PC-3 (cell line): ENCODE data around the gene DOCK8. TPM values are rescaled to one million over a fixed set of nuclear protein-coding genes. Genes with fewer than 3 reads are reported as not detected.
A peak's percentile ranks its signal among the peaks of the same experiment; 100 is the strongest.

ENCODE experiments used
- ATAC-seq: fragments of 200-7000 bp; cut with Tn5 transposase; 2 replicates; pipeline ENCODE4 v1.9.1; 2020; ENCODE audit warnings: mild to moderate bottlenecking, moderate library complexity
- BruUV-seq: library from RNA; stranded (reverse); fragments of 400-500 nt; replicated peaks from 2 replicates; lab custom pipeline; 2021; lab: Mats Ljungman, UMichigan
- CTCF ChIA-PET: fragments of 300-600 bp; sonication (Branson Sonifier 250); formaldehyde crosslinking; loops from one replicate; lab custom pipeline; 2022; ENCODE audit warnings: antibody characterized with exemption; lab: Charles Lee
- POLR2A ChIA-PET: fragments of 300-600 bp; sonication (Branson Sonifier 250); formaldehyde crosslinking; loops from one replicate; lab custom pipeline; 2022; ENCODE audit warnings: antibody characterized with exemption; ENCODE audit not compliant: unreplicated experiment; lab: Charles Lee
- DNase-seq: peaks from one replicate; pipeline ENCODE4 v3.0.0-alpha.2; 2015
- H2AFZ ChIP-seq: fragments of 300-600 bp; sonication (generic); 2 replicates; pipeline ENCODE4 v1.6.0; 2016; ENCODE audit warnings: antibody characterized with exemption, low read length
- H3F3A ChIP-seq: fragments of 300-600 bp; sonication (generic); one replicate; pipeline ENCODE4 v1.6.0; 2017; ENCODE audit warnings: antibody characterized with exemption, low read length, control low read depth, mild to moderate bottlenecking; ENCODE audit not compliant: unreplicated experiment
- H3K27ac ChIP-seq: fragments of 300-600 bp; sonication (generic); 2 replicates; pipeline ENCODE4 v1.5.1; 2016; ENCODE audit warnings: mild to moderate bottlenecking, low read length
- H3K27me3 ChIP-seq: fragments of 300-600 bp; sonication (generic); 2 replicates; pipeline ENCODE4 v1.6.1; 2016; ENCODE audit warnings: low read length, mixed read lengths
- H3K36me3 ChIP-seq: fragments of 300-600 bp; sonication (generic); 2 replicates; pipeline ENCODE4 v1.6.1; 2016; ENCODE audit warnings: low read depth, mixed run types, low read length, mixed read lengths
- H3K4me1 ChIP-seq: fragments of 300-600 bp; sonication (generic); 2 replicates; pipeline ENCODE4 v1.5.1; 2016; ENCODE audit warnings: low read length; ENCODE audit not compliant: insufficient read depth
- H3K4me2 ChIP-seq: fragments of 300-600 bp; sonication (generic); 2 replicates; pipeline ENCODE4 v1.6.0; 2016; ENCODE audit warnings: low read length
- H3K4me3 ChIP-seq: fragments of 300-600 bp; sonication (generic); 2 replicates; pipeline ENCODE4 v1.5.1; 2016; ENCODE audit warnings: mild to moderate bottlenecking, low read length, mixed read lengths
- H3K79me2 ChIP-seq: fragments of 300-600 bp; sonication (generic); 2 replicates; pipeline ENCODE4 v1.6.1; 2017; ENCODE audit warnings: low read length, mixed read lengths
- H3K9ac ChIP-seq: fragments of 300-600 bp; sonication (generic); 2 replicates; pipeline ENCODE4 v1.6.0; 2016; ENCODE audit warnings: mild to moderate bottlenecking, low read length
- H3K9me2 ChIP-seq: fragments of 300-600 bp; sonication (generic); replicated peaks from 2 replicates; pipeline ENCODE4 v1.6.1; 2016; ENCODE audit warnings: mixed run types, low read length, mixed read lengths
- H3K9me3 ChIP-seq: fragments of 300-600 bp; sonication (generic); 2 replicates; pipeline ENCODE4 v1.6.1; 2016; ENCODE audit warnings: low read length, mixed read lengths
- H4K20me1 ChIP-seq: fragments of 300-600 bp; sonication (generic); 2 replicates; pipeline ENCODE4 v1.6.1; 2016; ENCODE audit warnings: low read length, mixed read lengths
- EZH2 ChIP-seq: fragments of 300-600 bp; sonication (generic); IDR thresholded peaks from one replicate; pipeline ENCODE4 v1.6.1; 2017; ENCODE audit warnings: antibody characterized with exemption, mild to moderate bottlenecking, low read length; ENCODE audit not compliant: unreplicated experiment
- EZH2phosphoT487 ChIP-seq: fragments of 300-600 bp; sonication (generic); IDR thresholded peaks from 2 replicates; pipeline ENCODE4 v1.6.1; 2018; ENCODE audit warnings: mild to moderate bottlenecking, antibody characterized with exemption, low read length, borderline replicate concordance
- intact Hi-C: fragments of 100-400 bp; cut with micrococcal nuclease; formaldehyde crosslinking; loops from 2 replicates; pipeline ENCODE4 v1.9.0; 2023
- total RNA-seq: library from RNA; depleted of rRNA; stranded (reverse); fragments of >200 nt; gene quantifications from 2 replicates; pipeline ENCODE4 v1.2.3, GENCODE V29; 2014
- TF ChIP-seq, protein P1 (sequence below): fragments of 300-600 bp; sonication (generic); conservative IDR thresholded peaks from 2 replicates; pipeline ENCODE4 v1.5.1; 2017; ENCODE audit warnings: antibody characterized with exemption, low read depth, mild to moderate bottlenecking, low read length

Gene DOCK8
- total RNA-seq, 1 experiment from 2014 or later = 1.9 TPM

DNA sequence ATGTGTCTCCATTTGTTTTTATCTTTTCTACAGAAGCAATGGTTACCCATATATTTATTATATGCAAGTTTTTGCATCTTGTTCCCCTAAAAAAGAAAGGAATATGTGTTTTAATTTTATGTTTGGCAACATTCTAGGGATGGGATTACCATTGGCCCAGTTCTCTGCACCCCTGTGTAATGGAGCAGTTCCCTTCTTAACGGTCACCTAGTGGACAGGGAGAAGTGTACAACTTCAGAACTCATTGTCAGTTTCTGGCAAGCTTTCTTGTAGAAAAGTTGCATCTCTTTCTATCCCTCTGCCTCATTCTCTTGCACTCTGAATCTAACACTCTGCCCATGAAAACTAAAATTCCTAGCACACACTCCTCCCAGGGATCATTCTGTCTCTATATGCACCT is 78.2 kb downstream of the DOCK8 start:
- Histone ChIP-seq H3K4me2 (no peak overlapping the region), H3K27ac (no peak overlapping the region), H3F3A (no peaks in the 10 kb centered on the region), H3K4me3 (no peak overlapping the region), H3K27me3 (no peaks in the 10 kb centered on the region), H4K20me1 (no peaks in the 10 kb centered on the region), H3K9ac (no peak overlapping the region), H3K36me3 (no peaks in the 10 kb centered on the region), H3K4me1 (peaks cover 12% of the 10 kb centered on the region), H3K9me3 (no peaks in the 10 kb centered on the region), H3K79me2 (no peaks in the 10 kb centered on the region), H2AFZ (no peak overlapping the region), H3K9me2 (no peaks in the 10 kb centered on the region)
- intact Hi-C loops = no loop called here
- CTCF ChIA-PET = no interaction called here
- ATAC-seq = no peak
- no TSS peak for BruUV-seq
- POLR2A ChIA-PET = no interaction called here
- no peak for DNase-seq
- TF ChIP-seq, protein P1, sequence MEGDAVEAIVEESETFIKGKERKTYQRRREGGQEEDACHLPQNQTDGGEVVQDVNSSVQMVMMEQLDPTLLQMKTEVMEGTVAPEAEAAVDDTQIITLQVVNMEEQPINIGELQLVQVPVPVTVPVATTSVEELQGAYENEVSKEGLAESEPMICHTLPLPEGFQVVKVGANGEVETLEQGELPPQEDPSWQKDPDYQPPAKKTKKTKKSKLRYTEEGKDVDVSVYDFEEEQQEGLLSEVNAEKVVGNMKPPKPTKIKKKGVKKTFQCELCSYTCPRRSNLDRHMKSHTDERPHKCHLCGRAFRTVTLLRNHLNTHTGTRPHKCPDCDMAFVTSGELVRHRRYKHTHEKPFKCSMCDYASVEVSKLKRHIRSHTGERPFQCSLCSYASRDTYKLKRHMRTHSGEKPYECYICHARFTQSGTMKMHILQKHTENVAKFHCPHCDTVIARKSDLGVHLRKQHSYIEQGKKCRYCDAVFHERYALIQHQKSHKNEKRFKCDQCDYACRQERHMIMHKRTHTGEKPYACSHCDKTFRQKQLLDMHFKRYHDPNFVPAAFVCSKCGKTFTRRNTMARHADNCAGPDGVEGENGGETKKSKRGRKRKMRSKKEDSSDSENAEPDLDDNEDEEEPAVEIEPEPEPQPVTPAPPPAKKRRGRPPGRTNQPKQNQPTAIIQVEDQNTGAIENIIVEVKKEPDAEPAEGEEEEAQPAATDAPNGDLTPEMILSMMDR = peak; percentile 26; the same call in 1 of the 2 replicates
- TF ChIP-seq EZH2phosphoT487 (no peak), EZH2 (no peak)

GRCh38 chr9:295576-295975 is 80.9 kb downstream of the DOCK8 start:
- H3K4me1 ChIP-seq = peaks cover 13% of the 10 kb centered on the region
- ATAC-seq = no peak
- no peaks in the 10 kb centered on the region for H3K27me3 ChIP-seq
- no peaks in the 10 kb centered on the region for H3K36me3 ChIP-seq
- H3K4me2 ChIP-seq = no peak overlapping the region
- no peaks in the 10 kb centered on the region for H3F3A ChIP-seq
- H3K79me2 ChIP-seq = no peaks in the 10 kb centered on the region
- ChIA-PET CTCF (no interaction called here), POLR2A (no interaction called here)
- H3K9me2 ChIP-seq = no peaks in the 10 kb centered on the region
- intact Hi-C loops = no loop called here
- TF ChIP-seq, protein P1 = no peak
- TF ChIP-seq EZH2phosphoT487 (no peak), EZH2 (no peak)
- H3K9me3 ChIP-seq = no peaks in the 10 kb centered on the region
- no peak overlapping the region for H3K27ac ChIP-seq
- no peaks in the 10 kb centered on the region for H4K20me1 ChIP-seq
- no peak overlapping the region for H3K9ac ChIP-seq
- no peak overlapping the region for H2AFZ ChIP-seq
- BruUV-seq = no TSS peak
- H3K4me3 ChIP-seq = no peak overlapping the region
- DNase-seq = no peak

- Histone ChIP-seq H3K4me2 (no peak overlapping the region), H3K9me2 (no peaks in the 10 kb centered on the region), H3K79me2 (no peaks in the 10 kb centered on the region), H4K20me1 (no peaks in the 10 kb centered on the region), H3K4me1 (peaks cover 13% of the 10 kb centered on the region), H2AFZ (no peak overlapping the region), H3K4me3 (no peak overlapping the region), H3K9ac (no peak overlapping the region), H3K36me3 (no peaks in the 10 kb centered on the region), H3K9me3 (no peaks in the 10 kb centered on the region), H3K27me3 (no peaks in the 10 kb centered on the region), H3K27ac (no peak overlapping the region), H3F3A (no peaks in the 10 kb centered on the region)
- no TSS peak for BruUV-seq
- ChIA-PET CTCF (no interaction called here), POLR2A (no interaction called here)
- ATAC-seq = no peak
- intact Hi-C loops = no loop called here
- DNase-seq = no peak
- TF ChIP-seq, protein P1 = no peak
- TF ChIP-seq EZH2phosphoT487 = no peak
- no peak for TF ChIP-seq EZH2
These were observed 81.7 kb downstream of the DOCK8 start for GRCh38 chr9:296411-296810.
